SU-DHL-6 (cell line): ENCODE measurements around the gene RGS6.

ENCODE experiments used
- CTCF ChIP-seq: fragments of 200-600 bp; sonication (generic); IDR thresholded peaks from one replicate; pipeline ENCODE4 v1.5.1; 2017; ENCODE audit warnings: antibody characterized with exemption, mild to moderate bottlenecking, low read length, moderate library complexity; ENCODE audit not compliant: insufficient read depth, poor library complexity, severe bottlenecking
- EZH2phosphoT487 ChIP-seq: fragments of 200-600 bp; sonication (generic), shearing (Covaris generic); conservative IDR thresholded peaks from 2 replicates; pipeline ENCODE4 v1.6.1; 2018; ENCODE audit warnings: mild to moderate bottlenecking, antibody characterized with exemption, low read length, moderate library complexity, mixed read lengths

DNA sequence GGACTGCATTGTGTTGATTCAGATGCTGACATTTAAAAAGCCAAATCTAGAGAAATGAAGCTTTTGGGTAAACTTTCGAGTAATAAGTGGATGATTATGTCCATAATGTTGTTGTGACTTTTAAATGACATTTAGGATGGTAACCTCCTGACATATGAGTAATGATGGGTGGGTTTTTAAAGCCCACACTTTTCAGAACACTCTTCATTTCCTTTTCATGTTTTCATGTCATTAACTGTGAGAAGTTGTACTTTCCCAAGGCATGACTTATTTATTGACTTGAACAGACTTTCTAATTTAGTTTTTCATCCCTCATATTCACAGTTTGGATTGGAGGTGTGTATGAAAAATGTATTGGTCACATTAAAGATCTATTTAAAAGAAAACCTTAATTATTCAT, 35.5 kb downstream of the RGS6 start:
- no peak for TF ChIP-seq CTCF
- no peak for TF ChIP-seq EZH2phosphoT487
